Smooth muscle cell (in vitro differentiated cells): Measurements from ENCODE around the gene RBMS3. TPM values are rescaled to one million over a fixed set of nuclear protein-coding genes. Genes with fewer than 3 reads are reported as not detected.

ENCODE experiments used
- DNase-seq: peaks from one replicate; lab custom pipeline; 2025; ENCODE audit not compliant: unreplicated experiment; lab: John Stamatoyannopoulos, UW
- H2AFZ ChIP-seq: fragments of 200-600 bp; sonication (generic); 2 replicates; pipeline ENCODE4 v1.6.0; 2016; ENCODE audit warnings: antibody characterized with exemption, low read depth, mild to moderate bottlenecking
- H3F3A ChIP-seq: fragments of 200-600 bp; sonication (generic); 2 replicates; pipeline ENCODE4 v1.6.0; 2017; ENCODE audit warnings: antibody characterized with exemption, low read depth
- H3K27ac ChIP-seq: fragments of 200-600 bp; sonication (generic); 2 replicates; pipeline ENCODE4 v1.5.1; 2016; ENCODE audit warnings: low read depth, mild to moderate bottlenecking
- H3K27me3 ChIP-seq: fragments of 200-600 bp; sonication (generic); 2 replicates; pipeline ENCODE4 v1.6.1; 2016; ENCODE audit warnings: low read depth, mild to moderate bottlenecking
- H3K36me3 ChIP-seq: fragments of 200-600 bp; sonication (generic); 2 replicates; pipeline ENCODE4 v1.5.1; 2016; ENCODE audit warnings: low read depth
- H3K4me1 ChIP-seq: fragments of 200-600 bp; sonication (generic); 2 replicates; pipeline ENCODE4 v1.5.1; 2016; ENCODE audit warnings: low read depth
- H3K4me2 ChIP-seq: fragments of 200-600 bp; sonication (generic); 2 replicates; pipeline ENCODE4 v1.6.0; 2016; ENCODE audit warnings: mild to moderate bottlenecking
- H3K4me3 ChIP-seq: fragments of 200-600 bp; sonication (generic); 2 replicates; pipeline ENCODE4 v1.5.1; 2016; ENCODE audit warnings: mild to moderate bottlenecking
- H3K79me2 ChIP-seq: fragments of 200-600 bp; sonication (generic); 2 replicates; pipeline ENCODE4 v1.6.0; 2016; ENCODE audit warnings: low read depth, mild to moderate bottlenecking
- H3K9ac ChIP-seq: fragments of 200-600 bp; sonication (generic); 2 replicates; pipeline ENCODE4 v1.6.0; 2016; ENCODE audit warnings: low read depth
- H3K9me3 ChIP-seq: fragments of 200-600 bp; sonication (generic); replicated peaks from 2 replicates; pipeline ENCODE4 v1.5.1; 2016; ENCODE audit warnings: low read depth
- H4K20me1 ChIP-seq: fragments of 200-600 bp; sonication (generic); 2 replicates; pipeline ENCODE4 v1.6.0; 2016; ENCODE audit warnings: low read depth
- CTCF ChIP-seq: fragments of 200-600 bp; sonication (generic); IDR thresholded peaks from 2 replicates; pipeline ENCODE4 v1.5.1; 2017; ENCODE audit warnings: borderline replicate concordance, mild to moderate bottlenecking, antibody characterized with exemption; ENCODE audit not compliant: insufficient read depth, poor library complexity, severe bottlenecking
- WGBS: methylation state at CpG from one replicate; pipeline ENCODE4 v1.1.7; 2016; ENCODE audit warnings: low lambda C conversion rate; 5-methylcytosine and 5-hydroxymethylcytosine counted together
- polyA plus RNA-seq: library from polyadenylated mRNA; unstranded; fragments of >200 nt; fragmentation: Nextera tagmentation; extraction: Ambion mirVana; gene quantifications from 2 replicates; pipeline ENCODE4 v1.2.1, GENCODE V29; 2016
- total RNA-seq: library from RNA; depleted of rRNA; stranded (reverse); fragments of >200 nt; gene quantifications from 2 replicates; pipeline ENCODE4 v1.2.3, GENCODE V29; 2014

RBMS3 gene
- total and polyA plus RNA-seq, 2 experiments from 2014 or later: 42.9 to 50.6 TPM

- Histone ChIP-seq H3K36me3 (no peaks in the 10 kb centered on the region), H3K4me1 (no peaks in the 10 kb centered on the region), H3K27me3 (no peaks in the 10 kb centered on the region), H3K4me3 (no peak overlapping the region), H2AFZ (no peak overlapping the region), H3K4me2 (no peak overlapping the region), H3F3A (peaks cover 3% of the 10 kb centered on the region), H3K27ac (no peak overlapping the region), H4K20me1 (peaks cover 8% of the 10 kb centered on the region), H3K9me3 (no peaks in the 10 kb centered on the region), H3K79me2 (peaks cover 94% of the 10 kb centered on the region), H3K9ac (no peak overlapping the region)
- TF ChIP-seq CTCF: no peak
- 73% methylated on average over 1 of the region's 1 CpG for WGBS
- DNase-seq: no peak
These were observed 125.5 kb downstream of the RBMS3 start for GRCh38 chr3:29406291-29406832.

- Histone ChIP-seq H3K9ac (no peak overlapping the region), H3F3A (peaks cover 3% of the 10 kb centered on the region), H3K27me3 (no peaks in the 10 kb centered on the region), H3K36me3 (no peaks in the 10 kb centered on the region), H3K4me1 (no peaks in the 10 kb centered on the region), H3K79me2 (peaks cover 95% of the 10 kb centered on the region), H3K9me3 (no peaks in the 10 kb centered on the region), H4K20me1 (peaks cover 8% of the 10 kb centered on the region), H3K27ac (no peak overlapping the region), H3K4me3 (no peak overlapping the region), H3K4me2 (no peak overlapping the region), H2AFZ (no peak overlapping the region)
- no peak for TF ChIP-seq CTCF
- WGBS: 99% methylated on average over 3 of the region's 3 CpGs
- no peak for DNase-seq
These were observed 127.8 kb downstream of the RBMS3 start for GRCh38 chr3:29408676-29409075.

GRCh38 chr3:29409409-29409808, 128.5 kb downstream of the RBMS3 start:
- TF ChIP-seq CTCF: no peak
- peak overlapping the region; percentile 20 for H3K4me2 ChIP-seq
- H3K9ac ChIP-seq: no peak overlapping the region
- H3K36me3 ChIP-seq: no peaks in the 10 kb centered on the region
- H3K27ac ChIP-seq: no peak overlapping the region
- no peaks in the 10 kb centered on the region for H3K4me1 ChIP-seq
- DNase-seq: no peak
- no peaks in the 10 kb centered on the region for H3K27me3 ChIP-seq
- no peaks in the 10 kb centered on the region for H3K9me3 ChIP-seq
- H3K4me3 ChIP-seq: no peak overlapping the region
- H4K20me1 ChIP-seq: peaks cover 8% of the 10 kb centered on the region
- H2AFZ ChIP-seq: no peak overlapping the region
- WGBS: 41% methylated on average over 2 of the region's 2 CpGs
- H3F3A ChIP-seq: peaks cover 3% of the 10 kb centered on the region
- H3K79me2 ChIP-seq: peaks cover 95% of the 10 kb centered on the region

- H4K20me1 ChIP-seq: peaks cover 8% of the 10 kb centered on the region
- peaks cover 95% of the 10 kb centered on the region for H3K79me2 ChIP-seq
- TF ChIP-seq CTCF: no peak
These were observed 129.3 kb downstream of the RBMS3 start for GRCh38 chr3:29410220-29410619.

More at GRCh38 chr3:29410220-29410619, 129.3 kb downstream of the RBMS3 start:
- no peak overlapping the region for H3K4me2 ChIP-seq
- H3K4me3 ChIP-seq: no peak overlapping the region
- H3K27ac ChIP-seq: no peak overlapping the region
- no peaks in the 10 kb centered on the region for H3K9me3 ChIP-seq
- 83% methylated on average over 3 of the region's 3 CpGs for WGBS
- no peak overlapping the region for H2AFZ ChIP-seq
- no peak for DNase-seq
- H3K9ac ChIP-seq: no peak overlapping the region
- peaks cover 3% of the 10 kb centered on the region for H3F3A ChIP-seq
- H3K4me1 ChIP-seq: no peaks in the 10 kb centered on the region
- H3K36me3 ChIP-seq: no peaks in the 10 kb centered on the region
- H3K27me3 ChIP-seq: no peaks in the 10 kb centered on the region
